Stomach (tissue), 9 donors: ENCODE data around the gene FAM83E. TPM values are rescaled to one million over a fixed set of nuclear protein-coding genes. Genes with fewer than 3 reads are reported as not detected.
"Not testable (repeated sequence)": the region's sequence is repeated elsewhere in the genome, so short reads cannot be mapped to it uniquely, and the experiment has no call there.

ENCODE experiments used
- DNase-seq, 2 donors: peaks; one replicate each; pipeline versions ENCODE4 v3.0.0 to v3.0.0-alpha.2; 2013 to 2019
- H3K27ac ChIP-seq, 5 donors: fragments of 200-600 bp in 4 of 5; sonication (generic) in 4 of 5; one replicate each; pipeline ENCODE4 v1.5.1; 2013 to 2019; ENCODE audit warnings: mild to moderate bottlenecking in 1 of 5, moderate library complexity in 1 of 5
- H3K27me3 ChIP-seq, 3 donors: fragments of 200-600 bp; sonication (generic); one replicate each; pipeline ENCODE4 v1.5.1; 2017 to 2019; ENCODE audit warnings: mixed run types in 1 of 3
- H3K36me3 ChIP-seq, 4 donors: fragments of 200-600 bp; sonication (generic); 1 replicate in 3 of 4; 2 replicates in 1 of 4; pipeline ENCODE4 v1.5.1; 2016 to 2019
- H3K4me1 ChIP-seq, 4 donors: fragments of 200-600 bp; sonication (generic); one replicate each; pipeline ENCODE4 v1.5.1; 2016 to 2019
- H3K4me3 ChIP-seq, 4 donors: fragments of 200-600 bp; sonication (generic) in 3 of 4; one replicate each; pipeline ENCODE4 v1.5.1; 2016 to 2019; ENCODE audit warnings: mild to moderate bottlenecking in 1 of 4
- H3K9me3 ChIP-seq, 4 donors: fragments of 200-600 bp; sonication (generic); one replicate each; pipeline ENCODE4 v1.5.1; 2016 to 2019
- EP300 ChIP-seq: sonication (generic); formaldehyde crosslinking; IDR thresholded peaks from one replicate; pipeline ENCODE4 v1.6.1; 2017; ENCODE audit warnings: antibody characterized with exemption
- POLR2A ChIP-seq, 4 donors: fragments of 450-650 bp; IDR thresholded peaks; one replicate each; pipeline ENCODE4 v1.6.1; 2016; ENCODE audit warnings: antibody characterized with exemption in 4 of 4, control low read depth in 2 of 4, mild to moderate bottlenecking in 1 of 4, moderate library complexity in 1 of 4
- POLR2AphosphoS5 ChIP-seq, 3 donors: sonication (generic); formaldehyde crosslinking; IDR thresholded peaks; one replicate each; pipeline ENCODE4 v1.6.1; 2016; ENCODE audit warnings: antibody characterized with exemption in 3 of 3
- WGBS, 5 donors: extraction: QIAGEN DNeasy Blood & Tissue Kit in 3 of 5; methylation state at CpG; one replicate each; pipeline versions ENCODE4 v1.1.5 to v1.1.7; 2013 to 2018; 5-methylcytosine and 5-hydroxymethylcytosine counted together
- intact Hi-C: fragments of 100-400 bp; cut with DNase I; formaldehyde crosslinking; loops from one replicate; pipeline ENCODE4 v1.15.1; 2023; ENCODE audit warnings: low total_unique reads
- polyA plus RNA-seq, 3 donors: library from polyadenylated mRNA; stranded (reverse); fragments of 200-250 nt; gene quantifications; one replicate each; pipeline ENCODE4 v1.2.3, GENCODE V29; 2013
- total RNA-seq, 5 donors: library from RNA; depleted of rRNA; stranded (reverse); fragments of >200 nt; gene quantifications; one replicate each; pipeline versions ENCODE4 v1.1.0 to v1.2.3, GENCODE V29; 2014 to 2016
- TF ChIP-seq, protein P1 (sequence below), 7 experiments: fragments of 450-650 bp in 4 of 7; fragments of 200-600 bp in 3 of 7; sonication (generic) in 3 of 7; IDR thresholded peaks; one replicate each; pipeline ENCODE4 v1.5.1; 2016 to 2019; ENCODE audit warnings: antibody characterized with exemption in 7 of 7, control low read depth in 2 of 7, mild to moderate bottlenecking in 1 of 7
- donor health status: healthy with polysubstance abuse.
- donor health status: Bipolar disorder and iron deficiency.
- donor health status: healthy.

The FAM83E gene
- total and polyA plus RNA-seq, 8 donors, result 13.3 to 275 (median 46.3) TPM

DNA sequence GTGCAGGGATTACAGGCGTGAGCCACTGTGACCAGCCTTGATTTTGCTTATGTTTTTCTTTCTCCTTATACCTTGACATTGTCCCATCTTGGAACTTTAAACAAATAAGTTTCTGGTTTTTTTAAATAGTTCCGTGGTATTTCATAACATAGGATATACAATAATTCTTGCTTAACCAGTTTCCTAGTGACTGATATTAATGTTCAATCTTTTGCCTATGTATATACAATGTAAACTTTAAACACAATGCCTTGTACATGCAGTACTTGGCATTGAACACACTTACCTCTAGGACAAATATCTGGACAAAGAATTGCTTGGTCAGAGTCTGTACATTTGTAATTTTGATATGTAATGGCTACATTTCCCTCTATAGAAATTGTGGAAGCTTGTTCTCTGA lies 32.7 kb downstream of the FAM83E start:
- H3K36me3 ChIP-seq, result no peaks in the 10 kb centered on the region
- TF ChIP-seq POLR2AphosphoS5 (IDR thresholded peaks at IDR 0.05), result no peak
- TF ChIP-seq EP300, result no peak
- TF ChIP-seq, protein P1, sequence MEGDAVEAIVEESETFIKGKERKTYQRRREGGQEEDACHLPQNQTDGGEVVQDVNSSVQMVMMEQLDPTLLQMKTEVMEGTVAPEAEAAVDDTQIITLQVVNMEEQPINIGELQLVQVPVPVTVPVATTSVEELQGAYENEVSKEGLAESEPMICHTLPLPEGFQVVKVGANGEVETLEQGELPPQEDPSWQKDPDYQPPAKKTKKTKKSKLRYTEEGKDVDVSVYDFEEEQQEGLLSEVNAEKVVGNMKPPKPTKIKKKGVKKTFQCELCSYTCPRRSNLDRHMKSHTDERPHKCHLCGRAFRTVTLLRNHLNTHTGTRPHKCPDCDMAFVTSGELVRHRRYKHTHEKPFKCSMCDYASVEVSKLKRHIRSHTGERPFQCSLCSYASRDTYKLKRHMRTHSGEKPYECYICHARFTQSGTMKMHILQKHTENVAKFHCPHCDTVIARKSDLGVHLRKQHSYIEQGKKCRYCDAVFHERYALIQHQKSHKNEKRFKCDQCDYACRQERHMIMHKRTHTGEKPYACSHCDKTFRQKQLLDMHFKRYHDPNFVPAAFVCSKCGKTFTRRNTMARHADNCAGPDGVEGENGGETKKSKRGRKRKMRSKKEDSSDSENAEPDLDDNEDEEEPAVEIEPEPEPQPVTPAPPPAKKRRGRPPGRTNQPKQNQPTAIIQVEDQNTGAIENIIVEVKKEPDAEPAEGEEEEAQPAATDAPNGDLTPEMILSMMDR (IDR thresholded peaks at IDR 0.05), result no peak
- no peak for TF ChIP-seq POLR2A (IDR thresholded peaks at IDR 0.05)
- H3K4me3 ChIP-seq, result no peak overlapping the region
- DNase-seq, result peak in 1 of 2 donors; percentile 54
- H3K27ac ChIP-seq, result peak overlapping the region in 3 of 5 donors; percentile 15 to 43 (median 30)
- no peaks in the 10 kb centered on the region for H3K27me3 ChIP-seq
- intact Hi-C loops, result no loop called here
- WGBS, 5 donors, result 22 to 43% (median 31%) methylated on average over 2 of the region's 2 CpGs
- no peaks in the 10 kb centered on the region for H3K9me3 ChIP-seq
- H3K4me1 ChIP-seq, result peaks cover 6 to 15% (median 10%) of the 10 kb centered on the region in 4 donors

GRCh38 chr19:48578891-48579290 lies 36.0 kb downstream of the FAM83E start:
- DNase-seq, result no peak
- Histone ChIP-seq H3K4me1 (peaks cover 2 to 14% (median 9%) of the 10 kb centered on the region in 4 donors), H3K9me3 (no peaks in the 10 kb centered on the region), H3K27me3 (no peaks in the 10 kb centered on the region), H3K27ac (no peak overlapping the region), H3K36me3 (no peaks in the 10 kb centered on the region), H3K4me3 (no peak overlapping the region)
- TF ChIP-seq EP300 (no peak), POLR2A (IDR thresholded peaks at IDR 0.05) (no peak), POLR2AphosphoS5 (IDR thresholded peaks at IDR 0.05) (no peak)
- TF ChIP-seq, protein P1 (IDR thresholded peaks at IDR 0.05), result no peak
- intact Hi-C loops, result no loop called here
- WGBS, 5 donors, result 34 to 56% (median 45%) methylated on average over 3 of the region's 3 CpGs

DNA sequence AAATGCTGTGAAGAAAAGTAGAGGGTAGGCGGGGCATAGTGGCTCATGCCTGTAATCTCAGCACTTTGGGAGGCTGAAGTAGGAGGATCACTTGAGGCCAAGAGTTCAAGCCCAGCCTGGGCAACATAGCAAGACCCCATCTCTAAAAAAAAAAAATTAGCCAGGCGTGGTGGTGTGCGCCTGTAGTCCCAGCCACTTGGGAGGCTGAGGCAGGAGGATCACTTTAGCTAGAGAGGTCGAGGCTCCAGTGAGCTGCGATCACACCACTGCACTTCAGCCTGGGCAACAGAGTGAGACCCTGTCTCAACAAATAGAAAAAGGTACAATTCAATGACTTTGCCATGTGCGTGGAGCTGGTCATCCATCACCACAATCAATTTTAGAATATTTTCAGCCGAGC lies 37.0 kb downstream of the FAM83E start:
- H3K9me3 ChIP-seq, H3K27ac ChIP-seq, intact Hi-C loops, H3K36me3 ChIP-seq, H3K27me3 ChIP-seq, H3K4me3 ChIP-seq, DNase-seq: not testable (repeated sequence)
- WGBS, 5 donors, result 88 to 96% (median 92%) methylated on average over 7 of the region's 7 CpGs
- H3K4me1 ChIP-seq, result peaks cover 6 to 17% (median 16%) of the 10 kb centered on the region in 4 donors

- H3K4me1 ChIP-seq, result peaks cover 11 to 30% (median 23%) of the 10 kb centered on the region in 4 donors
- TF ChIP-seq EP300 (no peak), POLR2A (IDR thresholded peaks at IDR 0.05) (no peak), POLR2AphosphoS5 (IDR thresholded peaks at IDR 0.05) (no peak)
- TF ChIP-seq, protein P1 (IDR thresholded peaks at IDR 0.05), result no peak
- H3K9me3 ChIP-seq, result no peaks in the 10 kb centered on the region
- H3K4me3 ChIP-seq, result no peak overlapping the region
- no peaks in the 10 kb centered on the region for H3K36me3 ChIP-seq
- intact Hi-C loops, result no loop called here
- DNase-seq, result no peak
- no peaks in the 10 kb centered on the region for H3K27me3 ChIP-seq
- 81 to 87% (median 84%) methylated on average over 13 to 23 of the region's 23 CpGs for WGBS, 5 donors
- H3K27ac ChIP-seq, result no peak overlapping the region
Observed at GRCh38 chr19:48575931-48576622, 38.8 kb downstream of the FAM83E start.

DNA sequence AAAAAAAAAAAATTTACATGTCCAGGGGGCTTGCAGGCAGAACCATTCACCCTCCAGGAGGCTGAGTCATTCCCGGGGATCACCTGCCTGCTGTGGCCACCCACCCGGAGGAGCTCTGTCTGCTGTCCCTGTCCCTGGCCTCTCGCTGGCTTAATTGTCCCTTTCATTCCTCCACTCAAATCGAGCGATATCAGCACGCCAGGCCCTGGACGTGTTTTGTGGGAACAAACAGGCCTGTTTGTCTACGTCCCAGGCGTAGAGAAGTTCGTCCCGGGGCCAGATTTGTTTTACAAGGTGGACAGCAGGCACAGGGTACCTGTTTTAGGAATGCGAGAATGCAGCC lies 41.7 kb downstream of the FAM83E start:
- Histone ChIP-seq H3K4me1 (peaks cover 12 to 53% (median 36%) of the 10 kb centered on the region in 4 donors), H3K9me3 (no peaks in the 10 kb centered on the region), H3K4me3 (no peak overlapping the region), H3K27me3 (no peaks in the 10 kb centered on the region), H3K36me3 (no peaks in the 10 kb centered on the region), H3K27ac (peak overlapping the region; percentile 13 to 82 (median 63))
- 34 to 62% (median 46%) methylated on average over 12 of the region's 12 CpGs for WGBS, 5 donors
- TF ChIP-seq POLR2AphosphoS5 (IDR thresholded peaks at IDR 0.05), result no peak
- TF ChIP-seq, protein P1 (IDR thresholded peaks at IDR 0.05), result no peak
- no peak for TF ChIP-seq POLR2A (IDR thresholded peaks at IDR 0.05)
- TF ChIP-seq EP300, result no peak
- DNase-seq, result peak; percentile 55 to 60
- intact Hi-C loops, result no loop called here
